A549 (cell line): Measurements from ENCODE around the gene NUDT7.

Source experiments
- CTCF ChIP-seq: fragments of >200 bp; sonication (Bioruptor Twin); formaldehyde crosslinking; IDR thresholded peaks from 3 replicates; pipeline ENCODE4 v1.5.1; 2016
- ESRRA ChIP-seq: fragments of 150-350 bp; IDR thresholded peaks from 2 replicates; pipeline ENCODE4 v1.6.1; 2014; ENCODE audit warnings: mild to moderate bottlenecking, low read length, borderline replicate concordance
- HMGXB4 ChIP-seq: fragments of 250-450 bp; sonication (Bioruptor Pico); IDR thresholded peaks from 2 replicates; pipeline ENCODE4 v1.5.0; 2021; ENCODE audit warnings: mild to moderate bottlenecking, moderate library complexity, borderline replicate concordance
- JUN ChIP-seq, 2 experiments: fragments of >200 bp; sonication (Bioruptor Twin); formaldehyde crosslinking; IDR thresholded peaks; 2 replicates in 1 of 2; 3 replicates in 1 of 2; pipeline ENCODE4 v1.6.1; 2016 to 2017
- JUNB ChIP-seq: fragments of >200 bp; sonication (Bioruptor Twin); formaldehyde crosslinking; IDR thresholded peaks from 2 replicates; pipeline ENCODE4 v1.6.1; 2016
- MAX ChIP-seq: IDR thresholded peaks from 2 replicates; pipeline ENCODE4 v1.6.1; 2012
- MYC ChIP-seq: IDR thresholded peaks from 2 replicates; pipeline ENCODE4 v1.6.1; 2012; ENCODE audit warnings: mild to moderate bottlenecking, inconsistent platforms, low read length, improper control_type of control experiment, borderline replicate concordance
- NFE2L2 ChIP-seq: fragments of 150-350 bp; conservative IDR thresholded peaks from 2 replicates; pipeline ENCODE4 v1.6.1; 2014; ENCODE audit warnings: low read length
- POLR2A ChIP-seq: IDR thresholded peaks from 2 replicates; pipeline ENCODE4 v1.6.1; 2012; ENCODE audit warnings: mild to moderate bottlenecking, low read length
- POLR2AphosphoS2 ChIP-seq: conservative IDR thresholded peaks from 2 replicates; pipeline ENCODE4 v1.6.1; 2012; ENCODE audit warnings: low read length, improper control_type of control experiment, inconsistent platforms
- SMC3 ChIP-seq: fragments of >200 bp; sonication (Bioruptor Twin); formaldehyde crosslinking; IDR thresholded peaks from 3 replicates; pipeline ENCODE4 v1.6.1; 2018; ENCODE audit warnings: inconsistent platforms
- SREBF2 ChIP-seq: fragments of 450-650 bp; IDR thresholded peaks from 2 replicates; pipeline ENCODE4 v1.6.1; 2014; ENCODE audit warnings: mild to moderate bottlenecking, moderate library complexity
- TP53 ChIP-seq: fragments of 250-450 bp; sonication (Bioruptor Pico); IDR thresholded peaks from 2 replicates; pipeline ENCODE4 v1.5.0; 2021; ENCODE audit warnings: mild to moderate bottlenecking, moderate library complexity
- USF2 ChIP-seq: fragments of 450-650 bp; IDR thresholded peaks from 2 replicates; pipeline ENCODE4 v1.6.1; 2014; ENCODE audit warnings: antibody characterized with exemption

- TF ChIP-seq SREBF2 (no peak), CTCF (no peak), POLR2A (no peak), HMGXB4 (CRISPR knock-in tag) (no peak), NFE2L2 (no peak), MYC (no peak), USF2 (no peak), POLR2AphosphoS2 (no peak), SMC3 (no peak), MAX (no peak), TP53 (CRISPR knock-in tag) (no peak), JUNB (no peak), ESRRA (no peak), JUN (IDR thresholded peaks at IDR 0.05) (no peak)
These were observed 36.2 kb downstream of the NUDT7 start for GRCh38 chr16:77758508-77758907.
